Retinal pigment epithelial cell (primary cell): ENCODE data around the gene TMEM135.
A peak's percentile ranks its signal among the peaks of the same experiment; 100 is the strongest.
"Not testable (repeated sequence)": the region's sequence is repeated elsewhere in the genome, so short reads cannot be mapped to it uniquely, and the experiment has no call there.

Experiments
- DNase-seq: peaks from one replicate; pipeline ENCODE4 v3.0.0-alpha.2; 2010; ENCODE audit warnings: low read depth
- H3K4me3 ChIP-seq: 2 replicates; pipeline ENCODE4 v1.5.1; 2011; ENCODE audit warnings: mild to moderate bottlenecking, low read length, control low read depth, moderate library complexity
- CTCF ChIP-seq: conservative IDR thresholded peaks from 2 replicates; pipeline ENCODE4 v1.5.1; 2011; ENCODE audit warnings: low read depth, low read length, control low read depth, inconsistent platforms

TMEM135 gene

GRCh38 chr11:86996953-86997570, 40.7 kb upstream of the TMEM135 start:
- no peak for DNase-seq
- no peak overlapping the region for H3K4me3 ChIP-seq
- no peak for TF ChIP-seq CTCF

- no peak for DNase-seq
- H3K4me3 ChIP-seq = no peak overlapping the region
- TF ChIP-seq CTCF = no peak
These were observed 38.3 kb upstream of the TMEM135 start for GRCh38 chr11:86999388-86999787.

GRCh38 chr11:86999859-87000753, 37.6 kb upstream of the TMEM135 start:
- DNase-seq = peak; percentile 37
- H3K4me3 ChIP-seq = no peak overlapping the region
- no peak for TF ChIP-seq CTCF

- H3K4me3 ChIP-seq = no peak overlapping the region
- TF ChIP-seq CTCF = no peak
- no peak for DNase-seq
These were observed 34.8 kb upstream of the TMEM135 start for GRCh38 chr11:87002918-87003317.

- not testable (repeated sequence) for H3K4me3 ChIP-seq, DNase-seq
These were observed 33.5 kb upstream of the TMEM135 start for GRCh38 chr11:87004281-87004680.

GRCh38 chr11:87005569-87005921, 32.2 kb upstream of the TMEM135 start:
- DNase-seq = no peak
- TF ChIP-seq CTCF = no peak
- H3K4me3 ChIP-seq = no peak overlapping the region

GRCh38 chr11:87006035-87006434, 31.7 kb upstream of the TMEM135 start:
- H3K4me3 ChIP-seq = no peak overlapping the region
- TF ChIP-seq CTCF = no peak
- DNase-seq = no peak
